Measurements from ENCODE around the gene AKAP6.

AKAP6 gene

GRCh38 chr14:32621585-32621984 is 292.5 kb downstream of the AKAP6 start:
- ATAC-seq (no peak), DNase-seq (ENCODE audit: low spot score in 2 of 2) (no peak)
- Mint-ChIP-seq H3K27ac (no peak overlapping the region), H3K4me3 (no peak overlapping the region), H3K36me3 (no peaks in the 10 kb centered on the region), H3K9me3 (peaks cover 11% of the 10 kb centered on the region), H3K4me1 (no peaks in the 10 kb centered on the region)

- Mint-ChIP-seq H3K4me1 (no peaks in the 10 kb centered on the region), H3K27ac (no peak overlapping the region), H3K4me3 (no peak overlapping the region), H3K36me3 (no peaks in the 10 kb centered on the region), H3K9me3 (peaks cover 8% of the 10 kb centered on the region)
- DNase-seq (ENCODE audit: low spot score in 2 of 2): no peak
- ATAC-seq: no peak
Measured at GRCh38 chr14:32622742-32623141, 293.6 kb downstream of the AKAP6 start.

GRCh38 chr14:32623300-32624093 is 294.4 kb downstream of the AKAP6 start:
- H3K4me3 Mint-ChIP-seq: no peak overlapping the region
- no peak overlapping the region for H3K27ac Mint-ChIP-seq
- DNase-seq (ENCODE audit: low spot score in 2 of 2) (no peak), ATAC-seq (no peak)
- no peaks in the 10 kb centered on the region for H3K4me1 Mint-ChIP-seq
- H3K36me3 Mint-ChIP-seq: no peaks in the 10 kb centered on the region
- H3K9me3 Mint-ChIP-seq: peaks cover 8% of the 10 kb centered on the region

- no peaks in the 10 kb centered on the region for H3K4me1 Mint-ChIP-seq
- H3K36me3 Mint-ChIP-seq: no peaks in the 10 kb centered on the region
- DNase-seq (ENCODE audit: low spot score in 2 of 2): no peak
- no peak for ATAC-seq
- peaks cover 5% of the 10 kb centered on the region for H3K9me3 Mint-ChIP-seq
- H3K4me3 Mint-ChIP-seq: no peak overlapping the region
- H3K27ac Mint-ChIP-seq: no peak overlapping the region
Measured at GRCh38 chr14:32625211-32625610, 296.1 kb downstream of the AKAP6 start.

GRCh38 chr14:32627545-32628298 is 298.6 kb downstream of the AKAP6 start:
- Mint-ChIP-seq H3K4me3 (no peak overlapping the region), H3K9me3 (peaks cover 5% of the 10 kb centered on the region), H3K36me3 (no peaks in the 10 kb centered on the region), H3K27ac (no peak overlapping the region), H3K4me1 (no peaks in the 10 kb centered on the region)
- ATAC-seq (no peak), DNase-seq (ENCODE audit: low spot score in 2 of 2) (no peak)

- no peaks in the 10 kb centered on the region for H3K36me3 Mint-ChIP-seq
- no peak for DNase-seq (ENCODE audit: low spot score in 2 of 2)
- no peak overlapping the region for H3K27ac Mint-ChIP-seq
Measured at GRCh38 chr14:32629236-32629635, 300.1 kb downstream of the AKAP6 start.

GRCh38 chr14:32630701-32631100 is 301.6 kb downstream of the AKAP6 start:
- Mint-ChIP-seq H3K27ac (no peak overlapping the region), H3K9me3 (peaks cover 5% of the 10 kb centered on the region), H3K4me3 (no peak overlapping the region), H3K36me3 (no peaks in the 10 kb centered on the region), H3K4me1 (no peaks in the 10 kb centered on the region)
- ATAC-seq (no peak), DNase-seq (ENCODE audit: low spot score in 2 of 2) (no peak)

More at GRCh38 chr14:32629236-32629635, 300.1 kb downstream of the AKAP6 start:
- peaks cover 5% of the 10 kb centered on the region for H3K9me3 Mint-ChIP-seq
- H3K4me1 Mint-ChIP-seq: no peaks in the 10 kb centered on the region
- no peak overlapping the region for H3K4me3 Mint-ChIP-seq
- ATAC-seq: no peak

GRCh38 chr14:32633224-32633859 is 304.2 kb downstream of the AKAP6 start:
- Mint-ChIP-seq H3K4me3 (no peak overlapping the region), H3K36me3 (no peaks in the 10 kb centered on the region)

GRCh38 chr14:32633930-32634329 is 304.8 kb downstream of the AKAP6 start:
- no peaks in the 10 kb centered on the region for H3K9me3 Mint-ChIP-seq
- no peak overlapping the region for H3K4me3 Mint-ChIP-seq
- no peak for ATAC-seq
- no peak for DNase-seq (ENCODE audit: low spot score in 2 of 2)
- H3K4me1 Mint-ChIP-seq: no peaks in the 10 kb centered on the region
- no peak overlapping the region for H3K27ac Mint-ChIP-seq
- no peaks in the 10 kb centered on the region for H3K36me3 Mint-ChIP-seq

More at GRCh38 chr14:32633224-32633859, 304.2 kb downstream of the AKAP6 start:
- H3K4me1 Mint-ChIP-seq: no peaks in the 10 kb centered on the region
- no peaks in the 10 kb centered on the region for H3K9me3 Mint-ChIP-seq
- ATAC-seq (no peak), DNase-seq (ENCODE audit: low spot score in 2 of 2) (no peak)
- H3K27ac Mint-ChIP-seq: no peak overlapping the region

GRCh38 chr14:32635061-32635719 is 306.1 kb downstream of the AKAP6 start:
- Mint-ChIP-seq H3K36me3 (no peaks in the 10 kb centered on the region), H3K9me3 (peaks cover 4% of the 10 kb centered on the region), H3K4me1 (no peaks in the 10 kb centered on the region), H3K27ac (no peak overlapping the region), H3K4me3 (no peak overlapping the region)
- ATAC-seq (no peak), DNase-seq (ENCODE audit: low spot score in 2 of 2) (no peak)

- Mint-ChIP-seq H3K4me3 (no peak overlapping the region), H3K4me1 (no peaks in the 10 kb centered on the region), H3K9me3 (peaks cover 7% of the 10 kb centered on the region), H3K36me3 (no peaks in the 10 kb centered on the region), H3K27ac (no peak overlapping the region)
- ATAC-seq: no peak
- DNase-seq (ENCODE audit: low spot score in 2 of 2): no peak
Measured at GRCh38 chr14:32637582-32637981, 308.5 kb downstream of the AKAP6 start.

GRCh38 chr14:32639208-32639607 is 310.1 kb downstream of the AKAP6 start:
- no peak overlapping the region for H3K4me3 Mint-ChIP-seq
- ATAC-seq (no peak), DNase-seq (ENCODE audit: low spot score in 2 of 2) (no peak)
- H3K4me1 Mint-ChIP-seq: no peaks in the 10 kb centered on the region
- peaks cover 10% of the 10 kb centered on the region for H3K9me3 Mint-ChIP-seq
- H3K36me3 Mint-ChIP-seq: no peaks in the 10 kb centered on the region
- H3K27ac Mint-ChIP-seq: no peak overlapping the region

GRCh38 chr14:32645551-32645950 is 316.5 kb downstream of the AKAP6 start:
- Mint-ChIP-seq H3K27ac (no peak overlapping the region), H3K36me3 (no peaks in the 10 kb centered on the region), H3K4me3 (no peak overlapping the region), H3K9me3 (peaks cover 7% of the 10 kb centered on the region), H3K4me1 (no peaks in the 10 kb centered on the region)
- ATAC-seq (no peak), DNase-seq (ENCODE audit: low spot score in 2 of 2) (no peak)

- DNase-seq (ENCODE audit: low spot score in 2 of 2) (no peak), ATAC-seq (no peak)
- Mint-ChIP-seq H3K4me1 (no peaks in the 10 kb centered on the region), H3K36me3 (no peaks in the 10 kb centered on the region), H3K27ac (no peak overlapping the region), H3K9me3 (peaks cover 8% of the 10 kb centered on the region), H3K4me3 (no peak overlapping the region)
Measured at GRCh38 chr14:32648434-32648833, 319.3 kb downstream of the AKAP6 start.

- Mint-ChIP-seq H3K4me1 (no peaks in the 10 kb centered on the region), H3K9me3 (peaks cover 6% of the 10 kb centered on the region), H3K36me3 (no peaks in the 10 kb centered on the region), H3K4me3 (no peak overlapping the region), H3K27ac (no peak overlapping the region)
- no peak for ATAC-seq
- DNase-seq (ENCODE audit: low spot score in 2 of 2): no peak
Measured at GRCh38 chr14:32650030-32650429, 320.9 kb downstream of the AKAP6 start.
